Heart right ventricle (tissue), 16 donors: ENCODE measurements around the gene UXS1. TPM values are rescaled to one million over a fixed set of nuclear protein-coding genes. Genes with fewer than 3 reads are reported as not detected.

Experiments used
- ATAC-seq, 8 donors: fragments of 200-7000 bp; cut with Tn5 transposase; one replicate each; pipeline ENCODE4 v1.9.1; 2020; ENCODE audit warnings: mild to moderate bottlenecking in 8 of 8, moderate library complexity in 8 of 8, moderate number of reproducible peaks in 1 of 8
- DNase-seq, 2 donors: peaks; one replicate each; pipeline ENCODE4 v3.0.0-alpha.2; 2020
- H3K27ac ChIP-seq, 10 donors: fragments of 200-600 bp; sonication (generic) in 2 of 10; one replicate each; pipeline versions ENCODE4 v1.5.0 to v1.8.0; 2020 to 2022; ENCODE audit warnings: mild to moderate bottlenecking in 3 of 10
- H3K27me3 ChIP-seq, 7 donors: fragments of 200-600 bp; one replicate each; pipeline ENCODE4 v1.8.0; 2021 to 2022; ENCODE audit warnings: mild to moderate bottlenecking in 2 of 7
- H3K36me3 ChIP-seq, 9 donors: fragments of 200-600 bp; sonication (generic) in 1 of 9; one replicate each; pipeline versions ENCODE4 v1.5.0 to v1.8.0; 2020 to 2022; ENCODE audit warnings: mild to moderate bottlenecking in 2 of 9
- H3K4me1 ChIP-seq, 9 donors: fragments of 200-600 bp; sonication (generic) in 1 of 9; one replicate each; pipeline versions ENCODE4 v1.5.0 to v1.8.0; 2020 to 2022; ENCODE audit warnings: mild to moderate bottlenecking in 4 of 9
- H3K4me3 ChIP-seq, 10 donors: fragments of 200-600 bp; sonication (generic) in 2 of 10; one replicate each; pipeline versions ENCODE4 v1.5.0 to v1.8.0; 2020 to 2022; ENCODE audit warnings: mild to moderate bottlenecking in 7 of 10, moderate library complexity in 2 of 10
- H3K9me3 ChIP-seq, 11 donors: fragments of 200-600 bp in 10 of 11; sonication (generic) in 2 of 11; one replicate each; pipeline versions ENCODE4 v1.5.0 to v1.8.0; 2013 to 2022; ENCODE audit warnings: mild to moderate bottlenecking in 2 of 11, control low read depth in 1 of 11, moderate library complexity in 1 of 11
- whole genome bisulfite sequencing, 2 donors: extraction: QIAGEN DNeasy Blood & Tissue Kit; methylation state at CpG; one replicate each; pipeline ENCODE4 v1.1.7; 2013; ENCODE audit warnings: inconsistent platforms in 1 of 2; 5-methylcytosine and 5-hydroxymethylcytosine counted together
- intact Hi-C, 10 donors: fragments of 100-400 bp; cut with DNase I; formaldehyde crosslinking; loops; one replicate each; pipeline versions ENCODE4 v1.11.1 to v1.14.2; 2022
- polyA plus RNA-seq, 2 donors: library from polyadenylated mRNA; stranded (reverse); fragments of 200-250 nt; gene quantifications; one replicate each; pipeline ENCODE4 v1.2.3, GENCODE V29; 2013
- total RNA-seq, 10 donors: library from RNA; stranded (reverse); fragmentation: NEBNext Ultra II Directional in 3 of 10; extraction: Animal tissue kit (Norgen Biotek cat#: 25700) in 3 of 10; gene quantifications; one replicate each; pipeline versions ENCODE4 v1.2.1 to v1.2.4, GENCODE V29; 2021 to 2023
- TF ChIP-seq, protein P1 (sequence below), 9 donors: fragments of 200-600 bp; sonication (generic) in 2 of 9; IDR thresholded peaks; one replicate each; pipeline versions ENCODE4 v1.5.0 to v1.8.0; 2021 to 2022; ENCODE audit warnings: antibody characterized with exemption in 9 of 9, mild to moderate bottlenecking in 5 of 9, moderate library complexity in 1 of 9
- donor health status: Arrhythmogenic right ventricular cardiomyopathy.
- donor health status: ischemic (EF 13 %, LVEDD 7.1; RV severe dilation, severe dysfunction).
- donor health status: healthy with polysubstance abuse.
- donor health status: DM: no; HTN: yes; CAD: no.
- donor health status: DM: no; HTN: no; CAD: no.
- donor health status: ischemic (EF 25% LVEDD 6.9; RV normal size, moderate dysfunction).
- donor health status: ischemic (EF 25% LVEDD 5.7; RV mildly dilated, moderate dysfunction).
- donor health status: healthy.
- donor health status: DM: yes; HTN: yes; CAD: no.
- donor health status: Ischemic cardiomyopathy.
- donor health status: ischemic (EF 35%, LVEDD 5.7; RV mildly dilated, moderate dysfunction).
- donor health status: nonischemic (EF 11% LVEDD 7.7; RV severe dilation, severe dysfunction).
- donor health status: DM: yes; HTN: yes; CAD: no.
- donor health status: PGD.
- donor health status: ischemic (EF 29% LVEDD 5.4; RV normal size, mild dysfunction).
- donor health status: nonischemic (EF 23%, LVEDD 6.1; RV moderate dilation, normal function).

UXS1 gene
- total and polyA plus RNA-seq, 12 donors: 7.1 to 35.0 (median 25.1) TPM

DNA sequence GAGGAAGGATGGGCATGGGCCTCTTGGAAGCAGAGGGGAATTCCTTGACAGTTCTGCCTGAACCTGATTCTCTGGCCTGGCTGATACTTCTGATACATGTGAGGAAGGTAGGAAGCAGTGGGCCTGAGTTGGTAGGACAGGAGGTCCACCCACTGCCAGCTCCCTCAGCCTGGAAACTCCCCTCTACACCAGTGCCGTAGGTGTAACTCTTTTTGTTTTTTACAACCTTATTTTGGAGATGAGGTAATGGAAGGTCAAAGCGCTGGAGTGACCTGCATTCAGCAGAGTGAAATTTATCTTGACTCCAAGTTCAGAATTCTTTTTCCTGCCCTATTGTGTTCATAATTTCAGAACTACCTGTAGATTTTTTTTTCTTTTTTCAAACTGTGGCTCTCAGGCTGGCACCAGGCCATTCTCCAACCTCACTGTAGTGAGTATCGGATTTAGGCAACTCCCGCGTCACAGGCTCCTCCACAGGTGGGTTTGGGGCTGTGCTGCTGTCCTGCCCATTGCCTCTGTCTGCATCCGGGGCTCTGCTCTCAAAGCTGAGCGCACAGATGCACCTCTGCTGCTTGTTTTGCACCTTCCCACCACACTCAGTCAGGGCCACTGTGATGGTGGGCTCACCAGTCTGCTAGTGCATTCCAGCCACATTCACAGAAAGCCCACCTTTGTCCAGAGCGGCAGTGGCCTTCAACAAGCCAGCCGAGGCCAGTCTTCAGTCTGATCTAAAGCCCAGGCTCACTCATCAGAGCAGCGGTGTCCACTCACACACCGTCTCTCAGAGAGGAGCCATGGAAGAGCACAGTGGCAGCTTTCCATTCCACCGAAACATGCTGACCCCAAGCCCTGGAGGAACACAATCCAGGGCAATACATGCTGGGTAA lies 87.2 kb downstream of the UXS1 start:
- Histone ChIP-seq H3K27me3 (no peaks in the 10 kb centered on the region), H3K4me3 (no peak overlapping the region), H3K36me3 (peaks cover 0 to 41% (median 0%) of the 10 kb centered on the region in 9 donors), H3K4me1 (peaks cover 0 to 28% (median 14%) of the 10 kb centered on the region in 9 donors), H3K27ac (no peak overlapping the region), H3K9me3 (no peaks in the 10 kb centered on the region)
- TF ChIP-seq, protein P1, sequence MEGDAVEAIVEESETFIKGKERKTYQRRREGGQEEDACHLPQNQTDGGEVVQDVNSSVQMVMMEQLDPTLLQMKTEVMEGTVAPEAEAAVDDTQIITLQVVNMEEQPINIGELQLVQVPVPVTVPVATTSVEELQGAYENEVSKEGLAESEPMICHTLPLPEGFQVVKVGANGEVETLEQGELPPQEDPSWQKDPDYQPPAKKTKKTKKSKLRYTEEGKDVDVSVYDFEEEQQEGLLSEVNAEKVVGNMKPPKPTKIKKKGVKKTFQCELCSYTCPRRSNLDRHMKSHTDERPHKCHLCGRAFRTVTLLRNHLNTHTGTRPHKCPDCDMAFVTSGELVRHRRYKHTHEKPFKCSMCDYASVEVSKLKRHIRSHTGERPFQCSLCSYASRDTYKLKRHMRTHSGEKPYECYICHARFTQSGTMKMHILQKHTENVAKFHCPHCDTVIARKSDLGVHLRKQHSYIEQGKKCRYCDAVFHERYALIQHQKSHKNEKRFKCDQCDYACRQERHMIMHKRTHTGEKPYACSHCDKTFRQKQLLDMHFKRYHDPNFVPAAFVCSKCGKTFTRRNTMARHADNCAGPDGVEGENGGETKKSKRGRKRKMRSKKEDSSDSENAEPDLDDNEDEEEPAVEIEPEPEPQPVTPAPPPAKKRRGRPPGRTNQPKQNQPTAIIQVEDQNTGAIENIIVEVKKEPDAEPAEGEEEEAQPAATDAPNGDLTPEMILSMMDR (IDR thresholded peaks at IDR 0.05): no peak
- DNase-seq (no peak), ATAC-seq (peak in 1 of 8 donors; percentile 17)
- 73 to 87% methylated on average over 12 of the region's 12 CpGs for WGBS, 2 donors
- intact Hi-C loops: loop anchor here in 8 of 10 donors (5.0 to 10.0 kb wide), 9 partner anchors 85 to 478 kb away; partner anchors contain the start of genes RGPD3 (in 1 of the 8) and UXS1 (in 1 of the 8)

DNA sequence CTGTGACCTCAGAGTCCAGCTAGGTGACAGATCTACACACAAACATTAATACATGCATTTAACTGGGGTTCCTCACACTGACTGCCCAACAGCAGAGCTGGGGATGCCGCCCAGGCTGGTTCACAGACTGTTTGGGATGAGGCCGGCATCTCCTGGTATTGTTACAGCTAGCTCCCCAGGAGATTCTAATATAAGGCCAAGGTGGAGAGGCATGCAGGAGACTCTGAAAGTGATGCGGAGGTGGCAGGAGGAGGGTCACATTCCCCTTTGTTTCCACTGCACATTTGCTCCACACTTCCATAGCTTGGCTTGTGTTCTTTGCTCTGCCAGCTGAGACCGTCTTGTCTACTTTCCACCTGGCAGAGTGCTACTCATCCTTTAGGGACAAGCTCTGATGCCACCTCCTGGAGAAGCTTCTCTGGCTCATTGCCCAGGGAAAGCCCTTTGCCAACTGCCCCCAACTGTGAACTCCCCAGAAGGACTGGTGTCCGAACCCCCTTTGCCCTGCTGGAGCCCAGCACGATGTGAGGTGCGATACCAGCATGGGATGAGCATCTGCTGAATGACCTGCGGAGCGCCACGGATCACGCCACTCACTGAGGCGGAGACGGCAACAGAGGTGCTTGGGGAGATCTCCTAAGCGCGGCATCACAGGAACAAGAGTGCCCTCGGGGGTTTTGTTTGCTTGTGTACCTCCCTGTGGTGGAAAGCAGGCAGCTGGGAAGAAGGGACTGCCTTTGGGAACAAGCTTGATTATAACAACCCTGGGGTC lies 88.8 kb downstream of the UXS1 start:
- Histone ChIP-seq H3K4me3 (no peak overlapping the region), H3K27me3 (no peaks in the 10 kb centered on the region), H3K4me1 (peaks cover 0 to 28% (median 14%) of the 10 kb centered on the region in 9 donors), H3K27ac (no peak overlapping the region), H3K36me3 (peaks cover 0 to 34% (median 6%) of the 10 kb centered on the region in 9 donors), H3K9me3 (no peaks in the 10 kb centered on the region)
- no peak for DNase-seq
- 83 to 93% methylated on average over 16 of the region's 16 CpGs for WGBS, 2 donors
- intact Hi-C loops: loop anchor here in 9 of 10 donors (2.0 to 10.0 kb wide), 11 partner anchors 87 to 479 kb away; partner anchors contain the start of genes RGPD3 (in 1 of the 9) and UXS1 (in 1 of the 9)
- TF ChIP-seq, protein P1 (IDR thresholded peaks at IDR 0.05): no peak
- no peak for ATAC-seq

DNA sequence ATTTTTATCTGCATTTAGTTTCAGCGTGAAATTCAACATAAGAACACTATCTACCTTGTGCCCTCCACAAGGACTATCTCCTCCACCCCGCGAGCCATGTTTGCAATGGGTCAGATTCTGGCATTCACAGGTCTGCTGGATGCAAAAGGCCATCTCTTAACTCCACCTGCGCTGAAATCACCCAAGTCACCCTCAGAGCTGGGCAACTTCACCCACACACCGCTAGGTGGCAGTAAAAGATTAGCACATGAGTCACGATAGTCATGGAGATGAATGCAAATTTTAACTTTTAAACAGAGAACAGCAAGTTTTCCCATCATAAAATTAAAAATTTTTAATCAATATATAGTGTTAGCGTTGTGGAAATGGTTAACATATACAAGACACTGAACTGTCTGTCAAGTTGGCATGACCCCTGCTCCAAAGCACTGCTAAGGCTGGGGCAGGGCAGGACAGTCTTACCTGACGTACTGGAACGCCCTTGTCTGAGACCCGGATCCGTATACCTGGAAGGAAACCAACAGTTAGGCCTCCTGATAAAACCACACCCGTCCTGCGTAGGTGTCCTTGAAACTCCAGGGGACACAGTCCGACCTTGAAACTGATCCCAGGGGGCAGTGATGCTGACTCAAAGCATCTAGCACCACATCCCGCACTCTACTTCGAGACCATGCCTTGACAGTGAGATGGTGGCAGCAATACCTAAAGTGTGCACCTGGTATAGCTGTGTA lies 89.6 kb downstream of the UXS1 start:
- H3K27me3 ChIP-seq: no peaks in the 10 kb centered on the region
- TF ChIP-seq, protein P1 (IDR thresholded peaks at IDR 0.05): peak; percentile 86 to 98 (median 94)
- H3K4me1 ChIP-seq: peaks cover 0 to 22% (median 14%) of the 10 kb centered on the region in 9 donors
- WGBS, 2 donors: 50 to 56% methylated on average over 16 of the region's 16 CpGs
- no peak overlapping the region for H3K4me3 ChIP-seq
- H3K36me3 ChIP-seq: peaks cover 0 to 34% (median 6%) of the 10 kb centered on the region in 9 donors
- H3K9me3 ChIP-seq: no peaks in the 10 kb centered on the region
- no peak overlapping the region for H3K27ac ChIP-seq
- intact Hi-C loops: loop anchor here (2.0 to 10.0 kb wide), 12 partner anchors 88 to 527 kb away; partner anchors contain the start of genes RGPD3 (in 1 of the 10) and UXS1 (in 1 of the 10)
- ATAC-seq: peak in 5 of 8 donors; percentile 28 to 66 (median 55)
- peak in 1 of 2 donors; percentile 45 for DNase-seq
